Endothelial cell (in vitro differentiated cells): Measurements from ENCODE around the gene B2M. TPM values are rescaled to one million over a fixed set of nuclear protein-coding genes. Genes with fewer than 3 reads are reported as not detected.
A peak's percentile ranks its signal among the peaks of the same experiment; 100 is the strongest.
"Not testable (repeated sequence)": the region's sequence is repeated elsewhere in the genome, so short reads cannot be mapped to it uniquely, and the experiment has no call there.

Experiments used
- DNase-seq: peaks from one replicate; pipeline ENCODE4 v3.0.0; 2021; ENCODE audit warnings: low spot score
- H3K27ac Mint-ChIP-seq: one replicate; pipeline ENCODE4 v1.8.0; 2021; ENCODE audit warnings: mixed read lengths, inconsistent platforms; ENCODE audit not compliant: unreplicated experiment
- H3K27me3 Mint-ChIP-seq: one replicate; pipeline ENCODE4 v1.8.0; 2021; ENCODE audit warnings: mild to moderate bottlenecking, moderate library complexity, mixed read lengths, inconsistent platforms; ENCODE audit not compliant: unreplicated experiment
- H3K36me3 Mint-ChIP-seq: one replicate; pipeline ENCODE4 v1.8.0; 2021; ENCODE audit warnings: mild to moderate bottlenecking, low read depth, mixed read lengths, inconsistent platforms; ENCODE audit not compliant: unreplicated experiment
- H3K4me1 Mint-ChIP-seq: one replicate; pipeline ENCODE4 v1.8.0; 2021; ENCODE audit warnings: mild to moderate bottlenecking, mixed read lengths, inconsistent platforms; ENCODE audit not compliant: unreplicated experiment
- H3K4me3 Mint-ChIP-seq: one replicate; pipeline ENCODE4 v1.8.0; 2021; ENCODE audit warnings: mild to moderate bottlenecking, mixed read lengths, inconsistent platforms; ENCODE audit not compliant: unreplicated experiment
- H3K9me3 Mint-ChIP-seq: one replicate; pipeline ENCODE4 v1.8.0; 2021; ENCODE audit warnings: mixed read lengths, inconsistent platforms; ENCODE audit not compliant: unreplicated experiment
- CTCF ChIP-seq: fragments of 200-600 bp; sonication (generic); IDR thresholded peaks from one replicate; pipeline ENCODE4 v1.5.0; 2021; ENCODE audit warnings: antibody characterized with exemption; ENCODE audit not compliant: unreplicated experiment
- total RNA-seq: library from RNA; stranded (reverse); fragmentation: NEBNext Ultra II Directional; extraction: Animal tissue kit (Norgen Biotek cat#: 25700); gene quantifications from one replicate; pipeline ENCODE4 v1.2.1, GENCODE V29; 2021; ENCODE audit not compliant: unreplicated experiment

Gene B2M
- total RNA-seq, 1 donor from 2014 or later = 546 TPM

GRCh38 chr15:44719293-44719999 lies 8.1 kb downstream of the B2M start:
- TF ChIP-seq CTCF = no peak
- peaks cover 32% of the 10 kb centered on the region for H3K36me3 Mint-ChIP-seq
- no peak overlapping the region for H3K4me3 Mint-ChIP-seq
- DNase-seq = no peak
- H3K4me1 Mint-ChIP-seq = no peaks in the 10 kb centered on the region
- H3K27me3 Mint-ChIP-seq = no peaks in the 10 kb centered on the region
- no peak overlapping the region for H3K27ac Mint-ChIP-seq
- no peaks in the 10 kb centered on the region for H3K9me3 Mint-ChIP-seq

- peaks cover 27% of the 10 kb centered on the region for H3K36me3 Mint-ChIP-seq
- not testable (repeated sequence) for H3K27me3 Mint-ChIP-seq, H3K4me1 Mint-ChIP-seq, H3K4me3 Mint-ChIP-seq, DNase-seq, H3K9me3 Mint-ChIP-seq, H3K27ac Mint-ChIP-seq
These were observed 8.7 kb downstream of the B2M start for GRCh38 chr15:44720000-44720435.

GRCh38 chr15:44720460-44721176 lies 9.3 kb downstream of the B2M start:
- no peak overlapping the region for H3K4me3 Mint-ChIP-seq
- H3K27me3 Mint-ChIP-seq = no peaks in the 10 kb centered on the region
- H3K9me3 Mint-ChIP-seq = no peaks in the 10 kb centered on the region
- no peak overlapping the region for H3K27ac Mint-ChIP-seq
- peaks cover 21% of the 10 kb centered on the region for H3K36me3 Mint-ChIP-seq
- peaks cover 4% of the 10 kb centered on the region for H3K4me1 Mint-ChIP-seq
- no peak for TF ChIP-seq CTCF
- no peak for DNase-seq

- Mint-ChIP-seq H3K27ac (no peak overlapping the region), H3K27me3 (no peaks in the 10 kb centered on the region), H3K9me3 (no peaks in the 10 kb centered on the region), H3K4me3 (no peak overlapping the region), H3K36me3 (peaks cover 12% of the 10 kb centered on the region), H3K4me1 (peaks cover 14% of the 10 kb centered on the region)
- no peak for DNase-seq
- no peak for TF ChIP-seq CTCF
These were observed 10.7 kb downstream of the B2M start for GRCh38 chr15:44722011-44722410.

- H3K9me3 Mint-ChIP-seq = no peaks in the 10 kb centered on the region
- no peaks in the 10 kb centered on the region for H3K27me3 Mint-ChIP-seq
- peaks cover 17% of the 10 kb centered on the region for H3K4me1 Mint-ChIP-seq
- H3K27ac Mint-ChIP-seq = peak overlapping the region; percentile 90
- no peak for DNase-seq
- TF ChIP-seq CTCF = no peak
- peaks cover under 1% of the 10 kb centered on the region for H3K36me3 Mint-ChIP-seq
- no peak overlapping the region for H3K4me3 Mint-ChIP-seq
These were observed 14.8 kb downstream of the B2M start for GRCh38 chr15:44726136-44726535.
